GM23248 (cell line): ENCODE data around the gene VSX2.

Experiments
- EZH2 ChIP-seq: fragments of 200-600 bp; sonication (generic); IDR thresholded peaks from 2 replicates; pipeline ENCODE4 v1.6.1; 2018; ENCODE audit warnings: antibody characterized with exemption, mild to moderate bottlenecking; ENCODE audit not compliant: insufficient read depth, poor library complexity, severe bottlenecking
- EZH2phosphoT487 ChIP-seq: fragments of 200-600 bp; sonication (generic); IDR thresholded peaks from 2 replicates; pipeline ENCODE4 v1.6.1; 2018; ENCODE audit warnings: antibody characterized with exemption, moderate library complexity, mild to moderate bottlenecking, low read depth; ENCODE audit not compliant: insufficient read depth

GRCh38 chr14:74202113-74202512, 37.1 kb upstream of the VSX2 start:
- TF ChIP-seq EZH2phosphoT487 (no peak), EZH2 (no peak)
